DMS153 treated with DMSO at 0.1 percent for 48 hours (cell line): ENCODE data around the gene TOR2A.
"Not testable (repeated sequence)": the region's sequence is repeated elsewhere in the genome, so short reads cannot be mapped to it uniquely, and the experiment has no call there.

ENCODE experiments used
- DNase-seq: peaks from one replicate; lab custom pipeline; 2025; ENCODE audit not compliant: unreplicated experiment; lab: John Stamatoyannopoulos, UW

TOR2A gene

DNA sequence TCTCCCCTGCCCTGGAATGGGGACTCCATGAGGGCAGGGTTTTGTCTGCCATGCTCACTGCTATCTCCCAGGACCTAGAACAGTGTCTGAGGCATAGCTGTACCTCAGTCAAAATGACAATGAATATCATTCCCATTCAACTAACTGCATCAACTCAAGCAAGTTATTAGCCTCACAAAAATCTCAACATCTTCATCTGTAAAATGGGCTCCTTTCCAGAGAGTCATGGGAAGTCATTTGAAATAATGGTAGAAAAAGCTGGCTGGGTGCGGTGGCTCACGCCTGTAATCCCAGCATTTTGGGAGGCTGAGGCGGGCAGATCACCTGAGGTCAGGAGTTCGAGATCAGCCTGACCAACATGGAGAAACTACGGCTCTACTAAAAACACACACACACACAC is 34.0 kb upstream of the TOR2A start:
- DNase-seq: no peak

DNA sequence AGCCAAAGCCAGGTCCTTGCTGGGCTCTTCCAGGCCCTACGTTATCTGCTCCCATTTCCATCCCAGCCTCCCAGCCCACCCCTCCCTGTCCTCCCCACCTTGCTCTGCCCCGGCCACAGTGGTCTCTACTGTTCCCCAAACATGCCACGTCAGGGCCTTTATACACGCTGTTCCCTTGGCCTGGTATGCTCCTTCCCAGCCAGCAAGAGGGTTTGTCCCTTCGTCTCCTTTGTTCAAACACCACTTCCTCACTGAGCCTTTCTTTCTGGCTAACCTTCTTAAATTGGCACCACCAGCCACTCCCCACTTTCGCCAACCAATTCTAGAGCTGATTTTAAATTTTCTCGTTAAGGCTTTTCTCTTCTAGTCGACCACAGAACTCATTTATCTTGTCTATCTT is 33.6 kb upstream of the TOR2A start:
- no peak for DNase-seq

DNA sequence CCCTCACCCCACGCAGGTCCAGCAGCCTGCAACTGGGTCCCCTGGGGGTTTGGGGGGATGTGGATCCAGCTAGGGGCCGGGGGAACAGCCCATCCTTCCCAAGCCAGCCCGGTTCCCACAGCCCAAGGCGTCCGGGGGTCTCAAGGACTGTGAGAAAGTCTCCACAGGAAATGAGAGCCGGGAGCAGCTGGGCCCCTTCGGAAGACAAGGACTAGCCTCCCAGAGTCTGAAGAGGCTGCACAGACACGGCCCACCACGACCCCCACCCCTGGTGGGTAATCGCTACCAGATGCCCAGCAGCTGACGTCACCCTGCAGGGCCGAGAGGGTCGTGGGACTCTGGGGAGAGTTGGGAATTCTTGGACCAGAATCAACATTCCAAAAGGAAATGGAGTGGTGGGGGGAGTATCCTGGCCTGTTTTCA is 32.8 kb upstream of the TOR2A start:
- no peak for DNase-seq

DNA sequence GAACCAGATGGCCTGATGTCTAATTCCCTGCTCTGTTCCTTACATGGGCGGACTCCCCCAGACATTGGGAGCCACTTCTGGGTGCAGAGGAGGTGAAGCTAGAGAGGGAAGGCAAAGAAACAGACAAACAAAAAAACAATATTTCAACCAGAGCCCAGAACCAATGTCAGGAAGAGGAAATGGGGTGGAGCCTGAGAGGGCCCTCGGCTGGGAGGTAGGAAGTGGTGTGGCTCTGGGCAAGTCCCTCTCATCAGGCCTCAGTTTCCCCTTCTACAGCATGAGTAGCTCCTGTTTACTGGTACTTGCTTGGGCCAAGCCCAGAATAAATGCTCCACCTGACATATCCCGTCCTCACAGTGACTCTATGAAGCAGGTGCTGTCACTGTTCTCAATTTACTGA is 32.3 kb upstream of the TOR2A start:
- DNase-seq: no peak

DNA sequence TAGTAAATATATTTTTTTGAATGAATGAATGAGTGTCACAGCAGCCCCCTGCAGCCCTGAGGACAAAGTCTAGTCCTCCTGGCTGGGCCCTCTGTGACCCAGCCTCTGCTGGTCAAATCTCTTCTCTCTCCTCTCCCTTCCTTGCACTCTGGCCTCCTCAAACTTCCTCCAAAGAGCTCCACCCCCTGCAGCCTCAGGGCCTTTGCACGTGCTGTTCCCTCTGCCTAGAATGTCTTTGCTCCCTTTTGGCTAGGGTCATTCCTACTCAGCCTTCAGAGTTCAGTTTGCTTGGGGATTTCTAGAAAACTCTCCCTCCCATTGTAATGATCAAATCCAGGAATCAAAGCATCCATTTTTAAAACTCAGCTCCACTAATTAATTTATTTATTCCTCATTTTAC is 30.3 kb upstream of the TOR2A start:
- DNase-seq: no peak

DNA sequence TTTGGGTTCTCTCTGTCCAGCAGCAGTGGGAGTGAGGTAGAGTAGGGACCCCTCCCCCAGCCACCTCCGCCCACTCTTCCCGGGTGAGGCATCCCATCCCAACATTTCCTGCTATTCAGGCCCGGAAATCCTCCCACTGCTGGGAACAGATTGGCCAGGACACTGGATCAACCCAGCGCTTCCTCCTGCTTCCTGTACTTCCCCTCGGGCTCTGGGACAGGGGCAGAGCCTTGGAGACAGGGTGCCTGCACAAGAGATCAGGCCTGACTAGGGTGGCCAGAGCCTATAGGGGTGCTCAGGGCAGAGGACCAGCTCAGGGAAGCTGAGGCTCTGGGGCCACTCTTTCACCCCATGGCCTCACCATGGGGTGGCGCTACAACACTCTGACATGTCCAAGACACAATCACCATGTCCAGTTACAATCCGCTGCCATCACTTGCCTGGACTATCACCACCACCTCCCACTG is 28.9 kb upstream of the TOR2A start:
- no peak for DNase-seq

DNA sequence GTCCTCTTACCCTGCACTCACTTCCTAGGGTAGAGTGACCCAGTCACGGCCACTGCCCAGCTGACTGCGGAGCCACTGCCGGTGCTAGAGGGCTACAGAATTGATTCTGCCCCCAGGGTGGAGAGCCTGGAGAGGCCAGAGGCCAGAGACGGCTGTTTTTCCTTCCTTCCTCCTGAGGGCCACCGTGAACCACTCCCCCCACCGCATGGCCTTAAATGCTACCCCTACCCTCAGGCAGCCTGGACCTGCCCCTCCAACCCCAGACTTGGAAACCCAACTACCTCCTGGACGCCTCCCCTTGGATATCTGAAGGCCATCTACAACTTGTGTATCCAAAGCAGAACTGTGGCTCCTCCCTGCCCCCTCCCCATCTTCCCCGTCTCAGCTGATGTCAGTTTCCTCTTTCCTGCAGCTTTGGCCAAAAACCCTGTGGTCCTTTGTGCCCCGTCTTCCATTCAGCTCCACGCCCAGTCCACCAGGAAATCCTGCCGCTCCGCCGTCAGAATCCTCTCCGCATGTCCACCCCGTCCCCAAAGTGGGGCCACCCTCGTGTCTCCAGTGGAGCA is 27.1 kb upstream of the TOR2A start:
- DNase-seq: no peak

DNA sequence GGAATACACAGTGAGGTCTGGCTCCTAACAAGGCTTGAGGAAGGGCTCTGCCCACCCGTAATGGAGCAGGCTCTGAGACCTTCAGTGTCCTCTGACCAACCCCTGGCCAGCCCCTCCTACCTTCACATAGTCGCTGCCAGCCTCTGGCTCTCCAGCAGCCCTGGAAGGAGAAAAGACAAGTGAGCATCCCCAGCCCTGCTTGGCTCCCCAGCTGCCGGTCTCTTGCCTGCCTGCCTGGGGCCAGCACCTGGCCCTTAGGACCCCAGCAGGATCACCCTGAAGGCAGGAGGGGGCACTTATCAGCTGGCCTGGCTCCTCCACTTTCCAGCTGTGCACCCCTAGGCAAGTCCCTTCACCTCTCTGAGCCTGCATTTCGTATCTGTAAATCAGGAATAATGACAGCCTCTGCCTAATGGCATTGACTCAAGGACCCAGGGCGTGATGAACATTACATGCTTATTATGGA is 26.4 kb upstream of the TOR2A start:
- DNase-seq: no peak

DNA sequence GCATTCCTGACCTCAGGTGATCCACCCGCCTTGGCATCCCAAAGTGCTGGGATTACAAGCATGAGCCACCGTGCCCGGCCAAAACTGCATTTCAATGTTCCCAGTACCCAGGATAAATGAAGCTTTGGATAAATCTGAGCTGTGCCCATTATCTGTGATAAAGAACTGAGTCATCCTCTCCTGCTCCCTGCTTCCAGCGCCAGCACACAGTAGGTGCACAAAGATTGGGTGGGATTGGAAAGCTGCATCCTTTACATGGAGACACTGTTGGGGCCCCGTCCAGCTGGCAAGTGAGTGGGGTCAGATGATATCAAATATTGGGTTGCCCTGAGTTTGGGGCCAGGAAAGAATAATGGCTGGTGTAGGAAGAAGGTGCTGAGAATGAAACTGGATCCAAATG is 26.0 kb upstream of the TOR2A start:
- DNase-seq: no peak

DNA sequence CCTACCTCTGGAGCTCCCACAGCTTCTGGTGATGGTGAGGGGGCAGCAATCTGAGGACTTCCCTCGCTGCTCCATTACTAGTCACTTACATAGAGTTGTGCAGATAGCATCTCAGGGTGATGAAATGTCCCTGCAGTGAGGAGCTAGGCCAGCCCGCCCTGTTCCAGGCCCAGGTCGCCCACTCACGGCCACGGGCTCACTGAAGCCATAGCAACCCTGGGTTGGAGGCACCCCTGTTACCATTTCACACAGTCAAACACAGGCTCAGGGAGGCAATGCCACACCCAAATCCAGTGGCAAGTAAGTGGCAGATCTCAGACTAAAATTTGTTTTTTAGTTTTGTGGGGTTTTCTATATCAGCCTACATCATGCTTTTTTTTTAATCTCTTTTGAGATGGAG is 23.7 kb upstream of the TOR2A start:
- no peak for DNase-seq

DNA sequence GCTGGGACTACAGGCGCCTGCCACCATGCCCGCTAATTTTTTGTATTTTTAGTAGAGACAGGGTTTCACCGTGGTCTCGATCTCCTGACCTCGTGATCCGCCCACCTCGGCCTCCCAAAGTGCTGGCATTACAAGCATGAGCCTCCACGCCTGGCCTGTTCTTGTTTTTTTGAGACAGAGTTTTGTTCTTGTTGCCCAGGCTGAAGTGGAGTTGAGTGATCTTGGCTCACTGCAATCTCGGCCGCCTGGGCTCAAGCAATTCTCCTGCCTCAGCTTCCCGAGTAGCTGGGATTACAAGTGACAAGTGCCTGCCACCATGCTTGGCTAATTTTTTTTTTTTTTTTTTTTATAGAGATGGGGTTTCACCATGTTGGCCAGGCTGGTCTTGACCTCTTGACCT is 21.7 kb upstream of the TOR2A start:
- DNase-seq: not testable (repeated sequence)

DNA sequence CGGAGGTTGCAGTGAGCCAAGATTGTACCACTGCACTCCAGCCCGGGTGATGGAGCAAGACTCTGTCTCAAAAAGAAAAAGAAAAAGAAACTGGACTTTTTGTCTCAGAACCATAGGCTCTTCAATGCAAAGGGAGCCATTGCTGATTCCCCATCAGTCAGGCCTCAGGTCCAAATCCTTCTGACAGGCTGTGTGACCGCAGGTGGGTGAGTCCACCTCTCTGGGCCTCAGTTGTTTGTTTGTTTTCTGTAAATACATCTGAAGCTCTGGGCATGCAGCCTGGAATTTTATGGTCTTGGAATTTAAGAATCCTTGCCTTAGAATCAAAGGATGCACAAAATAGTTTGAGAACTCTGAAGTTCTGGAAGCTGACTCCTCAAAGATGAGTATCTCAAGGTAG is 21.1 kb upstream of the TOR2A start:
- DNase-seq: no peak

DNA sequence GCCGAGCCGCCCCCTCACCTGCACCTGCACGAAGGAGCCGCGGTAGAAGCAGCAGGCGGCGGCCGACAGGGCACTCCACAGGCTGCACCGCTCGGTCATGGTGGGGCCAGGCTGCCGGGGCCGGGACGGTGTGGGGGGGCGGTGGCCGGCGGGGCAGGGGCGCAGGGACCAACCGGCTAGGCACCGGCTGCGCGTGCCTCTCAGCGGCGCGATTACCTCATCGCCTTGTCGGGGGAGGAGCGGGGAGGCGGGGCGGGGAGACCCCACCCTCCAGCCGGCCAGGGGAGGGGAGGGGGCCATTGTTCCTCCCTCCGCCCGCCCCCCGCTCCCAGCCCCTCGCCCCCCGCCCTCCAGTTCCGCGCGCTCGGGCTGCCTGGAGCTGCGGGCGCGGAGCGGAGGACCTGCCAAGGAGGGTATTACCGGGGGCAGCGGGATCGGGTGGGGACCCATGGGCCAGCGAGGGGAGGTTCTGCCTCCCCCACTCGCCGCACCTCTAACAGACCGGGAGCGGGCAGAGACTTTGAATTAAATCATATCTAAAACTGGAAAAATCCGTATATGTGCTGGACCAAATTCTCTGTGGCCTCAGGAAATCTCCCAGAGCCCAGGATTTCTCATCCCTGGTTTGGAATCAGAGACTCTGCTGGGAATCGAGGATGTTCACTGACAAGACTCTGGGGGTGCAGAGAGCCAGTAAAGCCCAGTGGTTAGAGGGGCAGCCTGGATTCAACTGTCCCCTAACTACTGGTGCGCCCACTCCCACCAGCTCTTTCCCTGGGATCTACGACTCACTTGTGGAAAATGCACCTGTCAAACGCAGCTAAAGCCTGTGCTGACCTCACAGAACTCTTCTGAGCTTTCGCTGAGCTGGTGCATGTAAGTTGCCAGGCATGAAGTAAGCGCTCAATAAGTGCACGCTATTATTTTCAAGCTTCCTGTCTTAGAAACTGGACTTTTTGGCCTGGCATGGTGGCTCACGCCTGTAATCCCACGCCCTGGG is 20.3 kb upstream of the TOR2A start:
- no peak for DNase-seq

DNA sequence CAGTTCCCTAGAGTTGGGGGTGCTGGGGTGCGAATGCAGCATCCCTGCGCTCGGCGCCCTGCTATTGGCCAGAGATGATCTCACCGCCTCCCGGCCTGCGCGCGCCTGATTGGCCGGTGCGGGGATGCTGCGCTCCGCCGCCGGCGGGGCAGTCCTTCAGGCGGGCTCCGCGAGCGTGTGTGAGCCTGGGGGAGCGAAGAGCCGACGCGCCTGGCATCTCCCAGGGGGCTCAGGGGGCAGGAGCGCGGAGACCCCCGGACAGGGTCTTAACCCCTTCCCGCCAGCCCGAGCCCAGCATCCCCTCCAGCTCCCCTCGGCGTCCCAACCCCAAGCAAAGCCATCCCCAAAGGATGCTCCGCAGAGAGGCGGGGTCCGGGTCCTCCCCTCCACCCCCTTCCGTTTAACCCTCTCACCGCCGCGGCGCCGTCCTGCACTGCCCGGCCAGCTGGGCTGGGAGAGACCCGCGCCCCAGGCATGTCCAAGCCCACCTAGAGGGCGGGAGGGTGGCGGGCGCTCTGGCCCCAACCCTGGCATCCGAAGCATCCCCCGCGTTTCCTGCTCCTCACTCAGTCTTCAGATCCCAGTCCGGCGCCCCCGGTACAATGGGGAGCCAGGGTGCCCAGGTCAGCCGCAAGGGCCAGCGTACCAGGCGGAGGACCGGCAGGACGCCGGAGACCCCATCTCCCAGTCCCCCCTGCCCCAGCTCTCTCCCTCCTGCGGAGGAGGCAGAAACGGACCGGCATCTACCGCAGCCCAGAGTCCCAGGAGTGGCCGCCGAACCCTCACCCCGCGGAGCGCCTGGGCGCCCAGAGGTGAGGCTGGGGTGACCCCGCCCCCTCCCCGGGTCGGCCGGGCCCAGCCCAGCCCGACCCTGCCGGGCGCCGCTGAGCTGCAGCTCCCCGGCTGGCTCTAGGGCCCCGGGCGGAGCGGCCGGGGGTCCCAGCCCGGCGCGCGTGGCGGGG is 19.3 kb upstream of the TOR2A start:
- DNase-seq: no peak

DNA sequence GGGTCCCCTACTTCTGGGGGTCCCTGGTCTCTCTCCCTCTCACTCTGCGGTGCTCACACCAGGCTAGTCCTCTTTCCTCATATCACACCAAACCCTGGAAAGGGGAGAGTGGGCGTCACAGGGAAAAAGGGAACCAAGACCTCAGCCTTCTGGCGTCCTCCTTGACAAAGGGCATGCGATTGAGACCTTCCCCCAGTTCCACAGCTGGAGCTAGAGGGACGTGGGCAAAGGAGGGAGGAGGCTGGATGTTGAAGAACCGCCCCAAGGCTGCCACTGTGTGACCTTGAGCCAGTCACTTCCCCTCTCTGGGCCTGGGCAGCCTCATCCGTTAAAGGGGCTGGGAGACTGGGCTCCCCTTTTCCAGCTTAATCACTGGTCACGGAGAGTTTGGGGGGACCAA is 18.5 kb upstream of the TOR2A start:
- no peak for DNase-seq

DNA sequence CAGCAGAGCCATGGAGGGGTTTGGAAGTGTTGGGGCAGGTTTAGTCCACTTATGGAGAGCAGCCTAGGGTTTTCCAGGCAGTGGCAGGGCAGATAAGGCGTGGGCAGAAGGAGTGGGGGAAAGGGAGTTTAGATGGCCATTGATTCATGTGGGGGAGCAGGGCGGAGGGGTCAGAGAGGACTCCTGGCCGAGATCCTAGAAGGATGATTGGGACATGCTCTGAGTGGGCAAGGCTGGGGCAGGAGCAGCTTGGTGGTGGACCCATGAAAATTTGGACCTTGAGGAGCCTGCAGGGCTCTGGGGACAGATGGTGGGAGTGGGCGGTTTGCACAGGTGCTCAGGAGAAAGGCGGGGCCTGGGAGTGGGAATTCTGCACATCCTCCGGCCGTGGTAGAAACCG is 18.1 kb upstream of the TOR2A start:
- DNase-seq: no peak

DNA sequence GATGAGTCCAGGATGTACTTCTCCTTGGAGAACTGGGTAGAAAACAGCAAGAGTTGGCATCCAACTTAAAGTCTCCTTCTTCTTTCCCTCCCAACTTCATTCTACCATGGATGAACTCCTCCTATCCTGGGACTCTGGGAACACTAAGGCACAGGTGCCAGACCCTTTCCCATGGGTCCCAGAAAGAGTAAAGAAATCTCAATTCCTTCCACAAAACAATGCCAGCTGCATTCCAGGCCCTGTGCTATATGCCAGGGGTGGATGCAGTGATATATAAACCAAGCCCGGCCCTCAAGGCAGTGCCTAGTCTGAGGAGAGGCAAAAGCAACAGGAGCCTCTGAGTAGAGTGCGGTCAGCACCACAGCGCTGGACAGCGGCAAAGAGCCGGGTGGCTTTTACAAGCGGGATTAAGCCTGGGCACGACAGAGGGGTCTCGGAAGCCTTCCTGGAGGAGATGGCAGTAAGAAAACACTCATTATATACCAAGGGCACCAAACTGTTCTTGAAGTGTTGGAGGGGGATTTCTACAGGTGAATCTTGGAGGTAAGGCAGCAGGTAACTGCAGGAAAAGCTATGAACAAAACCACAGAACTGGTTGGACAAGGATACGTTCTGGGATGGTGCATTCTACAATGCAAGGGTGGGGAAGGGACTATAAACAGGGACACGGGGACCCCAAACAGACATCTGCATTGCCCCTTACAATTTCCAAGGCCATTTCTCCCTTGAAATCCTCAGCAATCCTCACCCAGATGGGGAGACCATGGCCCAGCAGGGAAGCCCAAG is 16.4 kb upstream of the TOR2A start:
- DNase-seq: no peak

DNA sequence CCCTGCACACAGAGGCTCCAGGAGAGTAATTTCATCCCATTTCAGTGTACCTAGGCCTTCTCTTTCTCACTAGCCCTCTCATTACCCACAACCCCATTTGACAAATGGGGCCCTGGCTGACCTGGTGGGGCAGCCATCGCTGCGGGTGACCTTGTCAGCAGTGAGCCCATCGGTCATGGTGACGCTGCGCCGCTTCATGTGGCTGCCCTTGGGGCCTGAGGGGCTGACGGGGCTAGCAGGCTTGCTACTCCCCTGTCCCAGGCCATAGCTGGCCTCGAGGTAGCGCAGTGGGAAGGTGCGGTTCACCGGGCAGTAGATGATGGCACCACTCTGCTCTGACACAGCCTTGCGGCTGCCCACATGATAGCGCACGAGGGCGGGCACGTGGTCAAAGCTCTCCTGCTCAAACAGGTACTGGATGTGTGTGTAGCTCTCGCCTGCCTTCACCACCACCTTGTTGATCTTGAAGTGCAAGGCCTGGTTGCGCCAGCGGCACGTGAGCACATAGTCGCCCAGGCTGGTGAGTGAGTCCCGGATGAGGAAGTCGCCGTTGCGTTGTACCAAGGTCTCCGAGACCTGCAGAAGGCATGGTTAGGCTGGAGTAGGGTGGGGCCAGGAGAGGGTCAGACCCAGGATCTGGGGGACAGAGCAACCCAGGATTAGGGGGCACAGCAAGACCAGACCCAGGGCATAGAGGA is 14.1 kb upstream of the TOR2A start:
- DNase-seq: no peak

DNA sequence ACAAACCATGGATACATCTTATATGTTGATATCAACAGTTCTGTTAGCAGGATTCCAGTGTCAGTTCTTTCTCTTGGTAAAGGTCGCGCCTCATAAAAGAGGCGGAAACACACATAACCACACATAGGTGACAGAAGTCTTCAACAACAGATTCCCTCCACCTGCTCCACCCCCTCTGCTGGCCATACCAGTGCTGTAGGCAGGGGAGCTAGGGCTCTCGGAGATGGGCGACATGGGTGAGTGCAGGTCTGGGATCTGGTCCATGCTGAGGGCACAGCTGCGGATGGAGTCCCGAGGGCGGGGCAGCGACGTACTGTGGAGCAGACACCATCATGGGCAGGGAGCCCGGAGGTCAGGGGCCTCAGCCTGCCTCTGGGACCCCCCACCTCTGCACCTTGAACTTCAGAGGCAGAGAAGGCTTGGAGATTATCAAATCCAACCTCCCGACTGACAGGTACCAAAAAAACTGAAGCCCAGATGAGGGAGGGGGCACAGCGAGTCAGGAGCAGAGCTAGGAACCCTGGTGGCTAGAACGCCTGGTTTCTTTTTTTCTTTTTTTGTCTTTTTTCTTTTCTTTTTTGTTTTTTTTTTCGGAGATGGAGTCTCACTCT is 12.0 kb upstream of the TOR2A start:
- no peak for DNase-seq
